Measurements from ENCODE around the gene PDYN.

GRCh38 chr20:1993986-1994385 lies at the start of gene PDYN:
- TF ChIP-seq, protein P1, sequence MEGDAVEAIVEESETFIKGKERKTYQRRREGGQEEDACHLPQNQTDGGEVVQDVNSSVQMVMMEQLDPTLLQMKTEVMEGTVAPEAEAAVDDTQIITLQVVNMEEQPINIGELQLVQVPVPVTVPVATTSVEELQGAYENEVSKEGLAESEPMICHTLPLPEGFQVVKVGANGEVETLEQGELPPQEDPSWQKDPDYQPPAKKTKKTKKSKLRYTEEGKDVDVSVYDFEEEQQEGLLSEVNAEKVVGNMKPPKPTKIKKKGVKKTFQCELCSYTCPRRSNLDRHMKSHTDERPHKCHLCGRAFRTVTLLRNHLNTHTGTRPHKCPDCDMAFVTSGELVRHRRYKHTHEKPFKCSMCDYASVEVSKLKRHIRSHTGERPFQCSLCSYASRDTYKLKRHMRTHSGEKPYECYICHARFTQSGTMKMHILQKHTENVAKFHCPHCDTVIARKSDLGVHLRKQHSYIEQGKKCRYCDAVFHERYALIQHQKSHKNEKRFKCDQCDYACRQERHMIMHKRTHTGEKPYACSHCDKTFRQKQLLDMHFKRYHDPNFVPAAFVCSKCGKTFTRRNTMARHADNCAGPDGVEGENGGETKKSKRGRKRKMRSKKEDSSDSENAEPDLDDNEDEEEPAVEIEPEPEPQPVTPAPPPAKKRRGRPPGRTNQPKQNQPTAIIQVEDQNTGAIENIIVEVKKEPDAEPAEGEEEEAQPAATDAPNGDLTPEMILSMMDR (IDR thresholded peaks at IDR 0.05): no peak
- no peak for TF ChIP-seq POLR2AphosphoS5 (IDR thresholded peaks at IDR 0.05)
- TF ChIP-seq POLR2A (IDR thresholded peaks at IDR 0.05): no peak

Data from gastroesophageal sphincter (tissue), 3 donors.